ENCODE results near the gene APLP2.

- TF ChIP-seq CTCF (conservative IDR thresholded peaks at IDR 0.05; ENCODE audit: low read depth, low read length), result no peak
- peak; percentile 51 for TF ChIP-seq MAFK (IDR thresholded peaks at IDR 0.05; ENCODE audit: low read depth, low read length)
- no peak for TF ChIP-seq POLR2A (IDR thresholded peaks at IDR 0.05; ENCODE audit: low read depth, low read length)
- TF ChIP-seq CEBPB (IDR thresholded peaks at IDR 0.05; ENCODE audit: low read depth, low read length), result no peak
- no peak for TF ChIP-seq USF2 (IDR thresholded peaks at IDR 0.05; ENCODE audit: low read depth, low read length)
- no peak for TF ChIP-seq MAZ (IDR thresholded peaks at IDR 0.05; ENCODE audit: borderline replicate concordance, low read depth, low read length)
These were observed 14.1 kb upstream of the APLP2 start for GRCh38 chr11:130055617-130056016.
